Gastrocnemius medialis (tissue), 4 donors: ENCODE results near the gene GPR3.

Experiments used
- CTCF ChIP-seq, 5 experiments: fragments of 450-650 bp in 3 of 5; fragments of 200-600 bp in 2 of 5; sonication (generic) in 2 of 5; IDR thresholded peaks in 4 of 5; conservative IDR thresholded peaks in 1 of 5; 1 replicate in 4 of 5; 2 replicates in 1 of 5; pipeline ENCODE4 v1.5.1; 2016 to 2019; ENCODE audit warnings: antibody characterized with exemption in 5 of 5, mild to moderate bottlenecking in 3 of 5, moderate library complexity in 3 of 5
- POLR2A ChIP-seq, 2 donors: fragments of 450-650 bp; IDR thresholded peaks; one replicate each; pipeline ENCODE4 v1.6.1; 2017; ENCODE audit warnings: antibody characterized with exemption in 2 of 2, mild to moderate bottlenecking in 2 of 2, moderate library complexity in 2 of 2

GRCh38 chr1:27436204-27437159, 44.1 kb downstream of the GPR3 start:
- TF ChIP-seq CTCF (IDR thresholded peaks at IDR 0.05 in 4 of 5, conservative IDR thresholded peaks at IDR 0.05 in 1 of 5) (no peak), POLR2A (IDR thresholded peaks at IDR 0.05) (peak; percentile 35 to 58)
